ENCODE measurements around the gene ZBTB3. TPM values are rescaled to one million over a fixed set of nuclear protein-coding genes. Genes with fewer than 3 reads are reported as not detected.
"Not testable (repeated sequence)": the region's sequence is repeated elsewhere in the genome, so short reads cannot be mapped to it uniquely, and the experiment has no call there.

ZBTB3 gene
- total RNA-seq, 2 donors from 2014 or later: 11.5 to 14.5 TPM

- intact Hi-C loops (cut with DNase I, micrococcal nuclease): no loop called here
- peak; percentile 11 for ATAC-seq
- DNase-seq: peak in 1 of 2 donors; percentile 34
These were observed 16.8 kb upstream of the ZBTB3 start for GRCh38 chr11:62770778-62771143.

GRCh38 chr11:62760867-62761227 is 6.9 kb upstream of the ZBTB3 start:
- peak in 1 of 2 donors; percentile 35 for DNase-seq
- intact Hi-C loops (cut with DNase I, micrococcal nuclease); ATAC-seq: not testable (repeated sequence)

- no peak for DNase-seq
These were observed 4.2 kb upstream of the ZBTB3 start for GRCh38 chr11:62757846-62758788.

GRCh38 chr11:62755086-62755615 is 1.2 kb upstream of the ZBTB3 start:
- ATAC-seq (no peak), DNase-seq (no peak)
- intact Hi-C loops (cut with DNase I, micrococcal nuclease): no loop called here

More at GRCh38 chr11:62757846-62758788, 4.2 kb upstream of the ZBTB3 start:
- intact Hi-C loops (cut with DNase I, micrococcal nuclease): no loop called here
- no peak for ATAC-seq

- no peak for ATAC-seq
- peak in 1 of 2 donors; percentile 30 for DNase-seq
- intact Hi-C loops (cut with DNase I, micrococcal nuclease): no loop called here
These were observed 795 bp downstream of the ZBTB3 start for GRCh38 chr11:62752994-62753735.

GRCh38 chr11:62752177-62752785 is 1.7 kb downstream of the ZBTB3 start:
- intact Hi-C loops (cut with DNase I, micrococcal nuclease): no loop called here
- DNase-seq (no peak), ATAC-seq (no peak)

- DNase-seq; ATAC-seq; intact Hi-C loops (cut with DNase I, micrococcal nuclease): not testable (repeated sequence)
These were observed 4.0 kb downstream of the ZBTB3 start for GRCh38 chr11:62749931-62750330.

GRCh38 chr11:62747475-62748160 is 6.3 kb downstream of the ZBTB3 start:
- intact Hi-C loops (cut with DNase I, micrococcal nuclease): no loop called here
- no peak for DNase-seq
- ATAC-seq: no peak

GRCh38 chr11:62737196-62737595 is 16.8 kb downstream of the ZBTB3 start:
- intact Hi-C loops (cut with DNase I, micrococcal nuclease): no loop called here
- ATAC-seq (no peak), DNase-seq (no peak)

GRCh38 chr11:62732830-62733229 is 21.1 kb downstream of the ZBTB3 start:
- intact Hi-C loops (cut with DNase I, micrococcal nuclease): no loop called here
- DNase-seq: no peak
- no peak for ATAC-seq

- ATAC-seq; intact Hi-C loops (cut with DNase I, micrococcal nuclease); DNase-seq: not testable (repeated sequence)
These were observed 23.9 kb downstream of the ZBTB3 start for GRCh38 chr11:62730076-62730475.

GRCh38 chr11:62728171-62728988 is 25.6 kb downstream of the ZBTB3 start, which contains the start of gene TTC9C:
Gene TTC9C (plus strand): TSS chr11:62728486. CDS start chr11:62728849, 363 bp downstream.
- ATAC-seq (peak; percentile 64), DNase-seq (peak; percentile 89 to 94)
- intact Hi-C loops (cut with DNase I, micrococcal nuclease): no loop called here

GRCh38 chr11:62727872-62728170 is 26.1 kb downstream of the ZBTB3 start:
- ATAC-seq (peak; percentile 69), DNase-seq (peak; percentile 84 to 92)
- intact Hi-C loops (cut with DNase I, micrococcal nuclease): no loop called here

- ATAC-seq: peak; percentile 78
- intact Hi-C loops (cut with DNase I, micrococcal nuclease): no loop called here
- DNase-seq: peak; percentile 98
These were observed 26.6 kb downstream of the ZBTB3 start, which contains the start of gene HNRNPUL2 for GRCh38 chr11:62727165-62727871. Gene HNRNPUL2 (minus strand): TSS chr11:62727457. CDS start chr11:62727156, 301 bp downstream.

GRCh38 chr11:62726915-62727164 is 27.1 kb downstream of the ZBTB3 start:
- intact Hi-C loops (cut with DNase I, micrococcal nuclease): no loop called here
- peak; percentile 30 for ATAC-seq

GRCh38 chr11:62726156-62726914 is 27.6 kb downstream of the ZBTB3 start:
- DNase-seq: no peak
- intact Hi-C loops (cut with DNase I, micrococcal nuclease): no loop called here
- ATAC-seq: no peak

More at GRCh38 chr11:62726915-62727164, 27.1 kb downstream of the ZBTB3 start:
- DNase-seq: no peak

GRCh38 chr11:62725646-62726045 is 28.3 kb downstream of the ZBTB3 start:
- DNase-seq: no peak
- ATAC-seq: no peak
- intact Hi-C loops (cut with DNase I, micrococcal nuclease): no loop called here
